Measurements from ENCODE around the gene KLF12.

The KLF12 gene

DNA sequence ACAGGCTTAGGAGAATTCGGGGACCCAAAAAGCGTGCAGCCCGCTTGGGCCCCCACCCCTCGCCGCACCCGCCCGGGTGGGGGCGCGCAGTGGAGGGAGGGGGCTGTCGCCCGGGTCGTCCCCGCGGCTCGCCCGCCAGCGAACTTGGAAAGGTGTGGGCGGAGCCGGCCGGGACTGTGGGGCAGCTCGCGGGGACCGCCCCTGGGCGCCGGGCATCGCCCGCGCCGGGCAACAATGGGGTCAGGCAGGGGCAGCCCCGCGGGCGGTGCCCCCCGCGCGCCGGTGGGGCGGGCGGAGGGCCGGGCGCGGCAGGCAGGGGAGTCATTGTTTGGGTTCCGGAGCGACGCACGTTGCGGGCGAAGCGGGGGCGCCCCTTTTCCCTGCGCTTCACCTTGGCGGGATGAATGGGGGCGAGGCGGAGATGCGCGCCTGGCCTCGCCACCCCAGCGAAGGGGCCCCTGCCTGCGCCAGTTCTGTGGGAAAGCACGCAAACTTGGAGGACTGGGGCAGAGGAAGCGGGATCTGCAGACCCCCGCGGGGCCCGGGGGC is 647 bp upstream of the KLF12 start:
- DNase-seq, result peak; percentile 60

DNA sequence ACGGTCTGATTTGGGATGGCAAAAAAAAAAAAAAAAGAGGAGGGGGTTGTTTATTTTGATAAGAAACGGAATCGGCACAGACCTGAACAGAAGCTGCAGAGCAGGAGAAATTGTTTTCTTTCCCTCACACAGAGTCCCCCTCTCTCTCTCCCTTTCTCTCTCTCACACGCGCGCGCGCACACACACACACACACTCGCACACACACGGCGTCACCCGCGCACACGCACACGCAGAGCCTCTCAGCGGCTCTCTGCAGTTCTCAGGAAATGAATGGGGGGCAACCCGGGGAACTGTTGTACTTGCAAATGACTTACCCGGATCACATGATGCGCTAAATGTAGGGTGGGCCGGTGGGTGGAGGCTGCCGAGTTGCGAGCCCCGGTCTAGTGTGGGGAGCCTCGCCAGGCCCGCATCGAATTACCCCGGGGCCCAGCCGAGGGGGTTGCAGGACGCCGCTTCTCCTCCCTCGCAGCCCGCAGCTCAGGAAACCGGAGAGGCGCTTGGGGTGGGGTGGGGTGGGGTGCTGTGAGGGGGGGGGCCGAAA is 475 bp downstream of the KLF12 start:
- peak; percentile 80 for DNase-seq

DNA sequence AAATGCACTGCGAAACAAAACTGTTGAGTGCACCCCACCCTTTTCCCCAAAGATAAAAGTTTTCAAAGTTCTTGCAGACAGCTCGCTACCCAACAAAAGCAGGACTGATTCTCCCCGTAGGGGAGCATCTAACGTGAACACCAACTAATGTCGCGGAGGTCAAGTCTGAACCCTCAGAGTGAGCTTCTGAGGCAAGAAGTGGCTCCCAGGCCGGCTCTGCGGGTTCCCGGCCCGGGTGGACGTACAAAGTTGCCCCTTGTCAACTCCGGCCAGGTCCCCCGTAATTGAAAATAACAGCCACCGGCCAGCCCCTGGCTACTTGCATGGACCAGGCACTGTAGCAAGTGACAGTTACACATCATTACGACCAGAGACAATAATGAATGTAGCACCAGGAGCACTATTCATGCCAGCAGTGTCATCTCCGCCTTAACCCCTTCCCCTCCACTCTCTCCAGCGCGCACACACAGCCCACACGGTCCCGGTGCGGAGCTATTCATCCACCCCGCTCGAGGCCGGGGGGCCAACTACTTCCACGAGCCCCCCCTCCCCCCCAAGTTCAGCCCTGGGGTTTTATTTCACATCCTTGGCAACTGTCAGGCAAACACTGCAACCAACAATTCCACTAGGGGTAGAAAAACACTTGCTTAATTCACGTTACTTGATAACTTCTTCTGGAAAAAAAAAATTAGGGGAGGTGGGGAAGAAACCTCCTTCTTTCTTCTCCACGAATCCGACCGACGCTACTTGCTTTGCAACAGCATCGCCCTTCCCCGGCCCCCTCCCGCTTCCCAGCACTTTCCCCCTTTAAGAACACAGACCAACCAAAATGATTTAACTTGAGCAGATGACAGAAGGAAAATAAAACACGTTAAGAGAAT is 1.2 kb downstream of the KLF12 start:
- DNase-seq, result peak; percentile 20

DNA sequence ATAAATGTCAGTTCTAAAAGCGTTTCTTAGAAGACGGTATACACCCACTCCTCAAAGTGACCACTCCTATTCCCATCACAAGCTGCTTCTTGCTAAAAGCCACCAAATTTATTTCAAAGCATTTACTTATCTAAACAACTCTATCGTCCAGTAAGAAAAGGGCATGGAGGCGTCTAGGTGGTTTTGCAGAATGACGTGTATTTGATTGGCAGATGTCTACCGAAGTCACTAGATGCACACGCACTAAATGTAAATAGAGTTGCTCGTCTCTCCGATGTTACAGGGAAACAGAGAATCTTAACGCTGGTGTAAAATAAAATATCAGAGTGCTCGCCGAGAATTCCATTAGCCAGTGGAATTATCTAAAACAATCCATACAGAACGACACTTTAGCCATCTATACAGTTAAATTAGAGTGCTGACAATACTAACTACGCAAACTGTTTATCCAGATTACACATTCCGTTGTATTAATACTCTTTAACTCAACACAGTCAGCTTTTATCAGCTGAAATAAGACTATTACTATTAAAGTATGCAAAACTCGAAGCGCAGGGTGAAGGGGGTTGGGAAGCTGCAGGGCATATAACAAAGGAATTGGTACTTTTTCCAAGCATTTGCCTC is 1.9 kb downstream of the KLF12 start:
- no peak for DNase-seq

DNA sequence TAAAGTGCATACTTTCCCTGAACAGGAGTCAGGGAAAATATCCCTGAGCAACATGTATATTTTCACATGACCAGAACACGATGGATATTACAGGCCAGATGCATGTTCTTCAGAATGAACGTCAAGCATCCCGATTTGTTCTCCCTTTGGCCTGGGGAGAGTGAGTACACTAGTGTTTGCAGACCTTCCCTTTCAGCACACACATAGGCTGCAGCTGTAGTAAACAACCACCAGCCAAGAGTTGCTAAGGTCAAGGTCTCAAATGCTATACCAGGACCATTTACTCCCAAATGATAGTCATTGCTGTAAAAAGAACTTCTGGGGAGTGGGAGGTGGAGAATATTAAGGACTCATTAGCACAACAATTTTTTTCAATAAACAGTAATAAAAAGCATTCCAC is 3.0 kb downstream of the KLF12 start:
- DNase-seq, result no peak

DNA sequence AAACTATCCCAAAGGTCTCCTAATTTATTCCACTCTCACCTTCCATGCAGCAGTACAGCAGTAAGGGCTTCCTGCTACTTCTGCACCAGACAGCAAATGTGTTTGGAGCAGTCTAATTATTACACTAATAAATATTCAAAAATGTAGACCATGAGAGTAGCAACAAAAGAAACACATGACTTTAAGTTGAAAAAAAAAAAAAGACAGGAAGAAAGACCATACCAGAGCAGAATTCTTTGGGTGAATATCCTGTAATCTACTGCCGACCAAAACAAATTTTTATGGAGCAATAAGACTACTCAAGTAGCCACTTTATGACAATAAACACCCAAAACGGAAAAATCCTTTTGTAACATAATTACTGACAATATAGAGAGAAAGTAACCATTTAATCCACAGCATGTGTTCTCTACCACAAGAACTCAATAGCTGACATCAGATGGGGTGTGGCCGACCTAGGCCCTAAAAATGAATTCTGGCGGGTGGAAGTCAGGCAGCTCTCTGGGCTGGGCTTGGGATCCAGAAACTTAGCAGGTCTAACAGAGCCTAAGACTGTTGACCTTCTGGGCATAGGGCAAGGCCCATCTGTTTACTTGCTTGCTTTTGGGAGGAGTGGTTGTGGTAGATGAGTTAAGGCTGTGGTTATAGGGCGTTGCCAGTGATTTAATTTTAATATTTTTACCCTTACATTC is 4.6 kb downstream of the KLF12 start:
- no peak for DNase-seq

DNA sequence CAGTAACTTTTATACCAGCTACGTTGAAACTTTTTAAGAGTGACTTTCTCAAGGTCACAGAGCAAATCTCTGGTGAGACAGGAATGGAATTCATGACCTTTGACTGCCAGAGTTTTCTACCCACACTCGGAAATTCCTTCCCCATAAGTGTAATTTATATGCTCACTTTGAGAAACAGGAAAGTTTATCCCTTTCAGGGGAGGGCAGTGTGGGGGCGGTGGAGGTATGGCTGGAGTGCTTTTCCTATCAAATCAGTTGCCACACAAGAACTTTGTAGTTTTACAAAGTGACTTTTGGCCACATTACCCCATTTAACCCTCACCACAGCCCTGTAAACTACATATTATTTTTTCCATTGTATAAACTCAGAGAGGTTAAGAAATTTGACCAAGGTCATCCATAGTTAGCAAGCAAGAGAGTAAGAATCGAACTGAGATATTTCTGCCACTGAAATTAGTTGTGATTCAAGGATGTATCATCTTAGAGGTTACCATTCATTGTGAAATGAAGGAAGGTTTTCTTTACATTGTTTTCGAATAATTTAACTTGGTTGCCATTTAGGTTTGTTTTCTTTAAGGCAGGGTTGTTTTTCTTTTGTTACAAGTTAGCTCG is 5.9 kb downstream of the KLF12 start:
- DNase-seq, result no peak

DNA sequence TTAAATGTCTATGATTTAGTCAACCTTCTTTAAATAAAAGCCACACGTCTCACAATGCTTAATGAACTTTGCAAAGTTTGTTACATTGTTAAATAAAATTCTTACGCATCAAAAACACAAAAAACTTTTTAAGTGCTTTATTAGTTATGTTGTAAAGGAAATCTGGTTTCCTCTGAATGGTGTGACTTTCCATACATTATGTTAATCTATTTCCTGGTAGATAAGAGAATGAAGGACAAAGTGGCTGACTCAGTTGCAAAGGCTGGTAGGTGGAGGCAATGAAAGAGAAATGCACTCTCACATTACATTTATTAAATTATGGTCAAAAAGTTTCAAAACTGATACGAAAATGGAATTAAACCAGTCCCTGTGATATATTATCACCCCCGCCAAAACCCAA is 15.9 kb downstream of the KLF12 start:
- DNase-seq, result no peak

DNA sequence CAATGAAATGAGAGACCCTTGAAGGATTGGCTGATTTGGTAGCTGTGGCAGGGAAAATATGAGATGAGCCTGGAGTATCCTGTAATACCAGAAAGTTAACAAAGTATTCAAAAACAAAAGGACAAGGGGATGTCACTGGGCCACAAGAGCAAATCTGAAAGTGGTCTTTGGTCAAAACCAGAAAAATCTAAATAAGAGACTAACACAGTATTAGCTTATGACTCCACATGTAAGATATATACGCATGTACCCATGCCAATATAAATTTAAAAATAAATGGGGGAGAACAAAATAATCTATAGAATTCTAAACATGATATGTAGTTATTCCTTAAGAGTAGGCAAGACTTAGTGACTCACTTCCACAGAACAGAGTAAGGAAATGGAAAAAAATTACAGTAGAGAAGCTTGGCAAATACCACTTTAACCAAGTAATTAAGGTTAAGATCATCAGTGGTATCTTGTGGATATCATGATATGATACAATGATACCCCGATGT is 16.9 kb downstream of the KLF12 start:
- no peak for DNase-seq

DNA sequence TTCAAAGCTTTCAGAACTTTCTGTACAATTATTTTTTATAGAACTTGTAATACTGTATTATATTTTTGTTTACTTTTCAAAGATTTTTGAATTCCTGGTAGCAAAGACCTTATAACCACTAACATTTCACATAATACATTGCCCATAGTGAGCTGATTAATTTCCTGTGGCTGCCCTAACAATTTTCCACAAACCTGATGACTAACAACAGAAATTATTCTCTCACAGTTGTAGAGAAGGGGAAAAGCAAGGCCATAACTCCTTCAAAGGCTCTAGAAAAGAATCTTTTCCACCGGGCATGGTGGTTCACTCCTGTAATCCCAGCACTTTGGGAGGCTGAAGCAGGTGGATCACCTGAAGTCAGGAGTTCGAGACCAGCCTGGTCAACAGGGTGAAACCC is 19.1 kb downstream of the KLF12 start:
- DNase-seq, result no peak

DNA sequence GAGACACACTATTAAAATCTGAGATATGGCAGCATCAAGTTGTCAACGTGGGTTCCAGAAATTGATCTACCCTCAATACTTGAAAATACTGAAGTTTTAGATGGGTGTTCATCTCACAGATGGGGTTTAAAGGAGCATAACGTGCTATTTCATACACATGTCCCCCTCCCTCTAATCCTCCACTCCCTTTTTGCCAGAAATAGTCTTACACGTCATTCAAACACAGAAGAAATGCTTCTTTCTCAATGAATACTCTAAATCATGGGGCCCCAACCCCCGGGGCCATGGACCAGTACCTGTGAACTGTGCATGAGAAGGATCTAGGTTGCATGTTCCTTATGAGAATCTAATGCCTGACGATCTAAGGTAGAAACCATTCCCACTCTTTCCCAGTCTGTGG is 19.6 kb downstream of the KLF12 start:
- no peak for DNase-seq

DNA sequence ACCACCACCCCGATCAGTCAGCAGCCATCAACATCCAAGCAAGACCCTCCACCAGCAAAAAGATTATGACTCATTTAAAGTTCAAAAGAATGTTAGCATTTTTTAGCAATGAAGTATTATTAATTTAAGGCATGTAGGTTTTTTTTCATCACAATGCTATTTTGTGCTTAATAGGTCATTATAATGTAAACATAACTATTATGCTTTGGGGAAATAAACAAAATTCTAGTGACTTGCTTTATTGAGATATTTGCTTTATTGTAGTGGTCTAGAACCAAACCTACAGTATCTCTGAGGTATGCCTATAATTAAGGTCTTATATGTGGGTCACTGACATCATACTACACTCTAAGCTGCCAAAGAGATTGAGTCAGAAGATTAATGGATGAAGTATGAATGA is 20.0 kb downstream of the KLF12 start:
- DNase-seq, result no peak

DNA sequence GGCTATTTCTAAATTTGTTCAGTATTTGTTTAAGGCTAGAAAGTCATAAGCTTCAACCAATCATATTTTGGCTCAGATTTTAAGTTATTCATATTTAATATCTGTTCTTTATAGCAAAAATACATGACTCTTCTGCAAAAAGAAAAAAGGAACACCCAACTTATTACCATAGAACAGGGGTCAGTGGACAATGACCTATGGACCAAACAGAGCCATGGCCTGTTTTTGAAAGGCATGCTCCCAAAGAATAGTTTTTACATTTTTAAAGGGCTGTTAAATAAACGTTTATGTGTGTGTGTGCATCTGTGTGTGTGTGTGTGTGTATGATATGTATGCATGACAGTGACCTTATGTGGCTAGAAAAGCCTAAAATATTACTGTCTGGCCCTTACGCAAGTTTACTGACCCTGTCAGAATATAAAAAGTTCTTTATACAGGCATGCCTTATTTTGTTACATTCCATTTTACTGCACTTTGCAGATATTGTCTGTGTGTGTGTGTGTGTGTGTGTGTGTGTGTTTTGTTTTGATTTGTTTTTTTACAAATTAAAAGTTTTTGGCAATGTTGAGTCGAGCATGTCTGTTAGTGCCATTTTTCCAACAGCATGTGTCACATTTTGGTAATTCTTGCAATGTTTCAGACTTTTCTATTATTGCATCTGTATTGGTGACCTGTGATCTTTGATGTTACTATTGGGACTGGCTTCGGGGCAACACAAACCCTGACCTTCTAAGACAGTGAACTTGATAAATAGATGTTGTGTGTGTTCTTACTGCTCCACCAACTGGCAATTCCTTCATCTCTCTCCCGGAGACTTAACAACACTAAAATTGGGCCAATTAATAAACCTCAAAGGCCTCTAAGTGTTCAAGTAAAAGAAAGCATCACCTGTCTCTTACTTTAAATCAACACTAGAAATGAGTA is 22.0 kb downstream of the KLF12 start:
- DNase-seq, result no peak

DNA sequence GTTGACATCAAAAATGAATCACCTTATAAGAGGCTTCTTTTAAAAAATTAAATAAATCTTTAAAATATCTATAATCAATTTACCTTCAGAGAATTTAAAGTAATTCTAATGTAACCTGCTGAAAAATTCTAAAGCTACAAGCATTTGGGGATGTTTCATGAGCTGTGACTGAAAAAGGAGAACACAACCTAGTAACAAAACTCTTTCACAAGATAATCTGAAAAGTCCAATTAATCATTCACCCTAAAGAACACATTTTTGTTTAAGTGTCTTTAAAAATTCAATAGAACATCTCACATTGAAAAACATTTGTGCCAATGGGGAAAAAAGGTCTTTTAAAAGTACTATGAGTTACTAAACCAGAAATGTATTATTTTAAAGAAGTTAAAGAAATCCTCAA is 22.8 kb downstream of the KLF12 start:
- no peak for DNase-seq

DNA sequence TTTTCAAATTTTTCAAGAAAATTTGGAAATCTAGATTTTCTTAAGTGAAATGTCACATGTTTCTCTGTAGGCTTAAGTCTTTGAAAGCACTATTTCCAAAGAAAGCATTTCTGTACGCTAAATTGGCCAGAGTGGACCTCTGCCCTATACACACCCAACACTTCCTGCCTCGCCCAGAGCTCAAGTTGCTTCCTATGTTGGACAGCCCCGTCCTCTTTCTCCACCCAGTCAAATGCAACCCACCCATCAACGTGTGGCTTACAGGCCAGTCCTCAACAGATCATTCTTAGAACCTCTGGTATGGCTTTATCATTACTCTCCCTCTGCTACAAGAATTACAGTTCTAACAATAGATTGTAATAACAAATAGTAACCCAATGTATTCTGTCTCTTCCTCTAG is 24.2 kb downstream of the KLF12 start:
- no peak for DNase-seq

DNA sequence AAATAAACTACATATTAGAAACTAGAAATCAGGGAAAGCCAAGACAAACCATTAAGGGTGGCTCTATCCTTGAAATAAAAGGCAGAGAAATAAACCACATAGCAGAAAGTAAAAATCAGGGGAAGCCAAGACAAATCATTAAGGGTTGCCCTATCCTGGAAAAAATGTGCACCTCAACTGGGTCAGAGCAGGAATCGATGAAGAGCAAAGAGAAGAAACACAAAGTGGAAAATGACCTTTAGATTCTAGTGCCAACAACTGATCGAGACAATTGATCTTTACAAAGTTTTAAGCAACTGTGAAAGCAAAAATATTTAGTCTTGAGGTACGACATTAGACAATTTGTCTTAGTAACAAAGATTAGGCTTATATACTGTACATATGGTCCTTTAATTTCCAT is 26.6 kb downstream of the KLF12 start:
- no peak for DNase-seq

DNA sequence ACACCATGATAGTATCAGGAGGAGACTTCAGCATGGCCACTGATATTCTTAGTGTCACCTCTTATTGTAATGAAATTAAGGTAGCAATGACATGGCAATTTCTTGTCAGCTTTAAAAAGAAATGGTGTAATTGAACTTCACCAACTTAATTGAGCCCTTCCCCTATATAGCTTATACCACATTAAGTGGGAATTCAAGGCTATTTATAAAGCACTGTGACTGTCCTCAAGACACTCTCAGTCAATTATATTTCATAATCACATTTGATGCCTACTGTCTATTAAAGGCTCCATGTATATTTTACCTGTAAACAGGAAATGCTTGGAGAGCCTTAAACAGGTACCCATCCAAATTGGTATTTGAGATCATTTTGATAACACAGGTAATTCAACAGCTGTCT is 28.3 kb downstream of the KLF12 start:
- DNase-seq, result no peak

DNA sequence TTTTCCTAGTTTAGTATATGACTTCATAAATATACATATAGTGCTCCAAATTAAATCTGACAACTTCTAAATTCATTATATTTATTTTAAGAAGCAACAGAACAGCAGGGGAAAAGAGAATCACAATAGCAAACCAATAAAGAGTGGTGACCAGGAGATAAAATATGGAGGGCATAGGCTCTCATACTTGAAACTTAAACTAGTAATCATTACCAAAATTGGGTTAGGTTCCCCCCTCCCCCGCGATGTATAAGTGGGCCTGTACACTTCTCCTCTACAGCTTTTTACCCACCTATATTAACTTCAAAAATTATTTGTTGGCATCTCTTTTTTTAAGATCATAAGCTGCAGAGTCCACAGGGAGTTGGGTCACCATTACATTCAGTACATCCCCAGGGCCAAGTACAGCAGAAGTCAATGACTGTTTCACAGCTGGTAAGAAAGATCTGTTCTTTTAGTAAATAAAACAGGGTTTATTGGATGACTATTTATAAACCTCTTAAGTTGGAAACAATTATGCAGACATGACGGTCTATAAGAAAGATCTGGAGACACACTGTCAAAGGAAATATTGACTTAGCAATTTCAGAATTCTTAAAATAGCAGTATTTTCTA is 29.4 kb downstream of the KLF12 start:
- DNase-seq, result no peak

DNA sequence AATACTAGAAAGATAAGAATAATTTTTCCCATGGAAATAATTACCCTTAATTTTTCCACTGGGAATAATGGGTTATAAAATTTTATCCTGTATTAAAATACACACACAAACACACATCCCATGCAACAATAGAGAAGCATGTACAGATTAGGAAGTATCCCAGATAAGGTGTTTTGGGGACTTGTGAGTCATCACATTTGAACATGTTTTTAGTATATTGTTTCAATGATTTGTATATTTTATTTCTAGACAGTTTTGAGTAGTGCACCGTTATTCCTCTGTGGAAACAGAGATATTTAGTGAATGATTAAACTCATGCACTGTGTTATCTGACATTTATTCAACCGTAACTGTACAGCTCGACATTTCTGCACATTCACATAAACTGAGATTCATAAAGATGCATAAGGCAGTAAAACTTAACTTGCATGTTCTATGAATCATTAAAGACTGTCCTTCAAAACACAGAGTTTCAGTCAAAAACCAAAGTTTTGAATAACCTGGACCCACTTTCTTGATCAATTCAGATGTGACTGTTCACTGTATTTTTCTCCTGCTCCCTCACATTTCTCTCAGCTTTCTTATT is 30.1 kb downstream of the KLF12 start:
- no peak for DNase-seq

DNA sequence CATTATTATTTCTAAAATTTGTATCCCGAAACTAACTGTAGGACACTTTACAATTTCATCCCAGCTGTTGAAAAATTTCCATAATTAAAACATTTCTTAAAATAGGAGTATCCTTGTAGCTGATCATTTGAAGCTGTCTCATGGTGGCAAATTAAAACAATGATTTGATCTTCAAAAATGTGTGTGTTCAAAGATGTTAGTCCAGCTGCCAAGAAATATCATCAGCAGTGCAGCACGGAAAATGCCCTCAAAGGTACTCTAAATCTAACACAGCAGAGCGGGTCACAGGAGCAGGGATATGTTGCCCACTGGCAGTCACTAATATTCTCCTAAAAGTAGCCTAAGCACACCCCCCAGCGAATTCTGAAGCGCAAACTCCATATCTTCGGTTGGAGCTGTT is 31.0 kb downstream of the KLF12 start:
- no peak for DNase-seq

DNA sequence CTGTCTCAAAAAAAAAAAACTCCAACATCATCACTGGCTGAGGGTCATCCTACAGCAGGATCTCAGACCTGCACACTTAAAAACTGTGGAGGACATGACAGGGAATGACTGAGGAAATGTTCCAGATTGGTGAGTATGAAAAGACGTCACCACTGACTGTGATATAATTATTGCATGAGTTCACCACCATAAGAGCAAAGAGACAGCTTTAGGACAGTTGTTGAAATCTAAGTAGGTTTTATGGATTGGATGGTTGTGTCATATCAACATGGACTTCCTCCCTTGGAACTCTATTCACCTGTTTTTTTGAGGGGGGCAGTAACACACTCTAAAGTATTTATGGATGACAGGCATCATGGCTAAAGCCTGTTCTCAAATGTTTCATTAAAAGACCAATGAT is 31.5 kb downstream of the KLF12 start:
- DNase-seq, result no peak

Measured in activated gamma-delta T cell (primary cell).